Esophagus (tissue), 2 donors: Measurements from ENCODE around the gene PDILT. TPM values are rescaled to one million over a fixed set of nuclear protein-coding genes. Genes with fewer than 3 reads are reported as not detected.

ENCODE experiments used
- H3K27ac ChIP-seq, 2 donors: one replicate each; pipeline ENCODE4 v1.5.1; 2013; ENCODE audit warnings: low read depth in 2 of 2, mild to moderate bottlenecking in 2 of 2, inconsistent platforms in 1 of 2, low read length in 1 of 2, moderate library complexity in 1 of 2
- H3K27me3 ChIP-seq, 2 donors: one replicate each; pipeline ENCODE4 v1.6.1; 2013; ENCODE audit warnings: low read length in 2 of 2, control low read depth in 1 of 2, mild to moderate bottlenecking in 1 of 2; ENCODE audit not compliant: insufficient read depth in 2 of 2, control insufficient read depth in 1 of 2
- H3K36me3 ChIP-seq, 2 donors: one replicate each; pipeline ENCODE4 v1.6.1; 2013; ENCODE audit warnings: low read length in 1 of 2; ENCODE audit not compliant: control insufficient read depth in 2 of 2, insufficient read depth in 2 of 2
- H3K4me1 ChIP-seq, 2 donors: one replicate each; pipeline ENCODE4 v1.6.1; 2013; ENCODE audit warnings: low read length in 1 of 2; ENCODE audit not compliant: control insufficient read depth in 2 of 2, insufficient read depth in 2 of 2
- H3K4me3 ChIP-seq, 2 donors: one replicate each; pipeline ENCODE4 v1.5.1; 2013; ENCODE audit warnings: low read length in 2 of 2, mild to moderate bottlenecking in 2 of 2, low read depth in 1 of 2, moderate library complexity in 1 of 2
- H3K9me3 ChIP-seq, 2 donors: one replicate each; pipeline ENCODE4 v1.6.1; 2013; ENCODE audit warnings: mild to moderate bottlenecking in 2 of 2, low read depth in 1 of 2, low read length in 1 of 2, moderate library complexity in 1 of 2; ENCODE audit not compliant: control insufficient read depth in 2 of 2, insufficient read depth in 1 of 2
- WGBS, 2 donors: extraction: QIAGEN DNeasy Blood & Tissue Kit; methylation state at CpG; one replicate each; pipeline ENCODE4 v1.1.7; 2013; 5-methylcytosine and 5-hydroxymethylcytosine counted together
- polyA plus RNA-seq, 2 donors: library from polyadenylated mRNA; stranded (reverse); fragments of 200-250 nt; gene quantifications; one replicate each; pipeline ENCODE4 v1.2.3, GENCODE V29; 2013
- donor health status: healthy with polysubstance abuse.
- donor health status: Bipolar disorder and iron deficiency.

The PDILT gene
- polyA plus RNA-seq, 2 donors, result 0.10 TPM; not detected in 1

DNA sequence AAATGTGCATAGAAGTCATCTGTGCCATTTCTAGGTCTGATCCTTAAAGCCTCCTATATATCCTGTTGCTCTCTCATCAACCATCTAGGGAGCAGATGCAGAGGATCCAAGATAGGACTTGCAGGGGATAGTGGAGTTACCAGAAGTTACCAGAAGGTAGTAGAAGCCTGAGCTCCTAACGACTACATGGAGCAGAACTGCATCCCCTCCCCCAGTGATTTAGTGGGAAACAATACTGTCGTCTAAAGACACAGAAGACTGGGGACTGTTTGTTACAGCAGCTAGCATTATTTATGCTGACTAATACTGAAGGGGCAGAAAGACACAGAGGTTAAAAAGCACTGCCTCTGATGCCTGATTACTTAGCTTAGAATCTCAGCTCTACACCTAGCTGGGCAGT, 93.0 kb downstream of the PDILT start:
- Histone ChIP-seq H3K36me3 (no peaks in the 10 kb centered on the region), H3K27ac (no peak overlapping the region), H3K4me1 (no peaks in the 10 kb centered on the region), H3K27me3 (no peaks in the 10 kb centered on the region), H3K4me3 (no peak overlapping the region), H3K9me3 (no peaks in the 10 kb centered on the region)
- 59 to 64% methylated on average over 2 of the region's 2 CpGs for WGBS, 2 donors

DNA sequence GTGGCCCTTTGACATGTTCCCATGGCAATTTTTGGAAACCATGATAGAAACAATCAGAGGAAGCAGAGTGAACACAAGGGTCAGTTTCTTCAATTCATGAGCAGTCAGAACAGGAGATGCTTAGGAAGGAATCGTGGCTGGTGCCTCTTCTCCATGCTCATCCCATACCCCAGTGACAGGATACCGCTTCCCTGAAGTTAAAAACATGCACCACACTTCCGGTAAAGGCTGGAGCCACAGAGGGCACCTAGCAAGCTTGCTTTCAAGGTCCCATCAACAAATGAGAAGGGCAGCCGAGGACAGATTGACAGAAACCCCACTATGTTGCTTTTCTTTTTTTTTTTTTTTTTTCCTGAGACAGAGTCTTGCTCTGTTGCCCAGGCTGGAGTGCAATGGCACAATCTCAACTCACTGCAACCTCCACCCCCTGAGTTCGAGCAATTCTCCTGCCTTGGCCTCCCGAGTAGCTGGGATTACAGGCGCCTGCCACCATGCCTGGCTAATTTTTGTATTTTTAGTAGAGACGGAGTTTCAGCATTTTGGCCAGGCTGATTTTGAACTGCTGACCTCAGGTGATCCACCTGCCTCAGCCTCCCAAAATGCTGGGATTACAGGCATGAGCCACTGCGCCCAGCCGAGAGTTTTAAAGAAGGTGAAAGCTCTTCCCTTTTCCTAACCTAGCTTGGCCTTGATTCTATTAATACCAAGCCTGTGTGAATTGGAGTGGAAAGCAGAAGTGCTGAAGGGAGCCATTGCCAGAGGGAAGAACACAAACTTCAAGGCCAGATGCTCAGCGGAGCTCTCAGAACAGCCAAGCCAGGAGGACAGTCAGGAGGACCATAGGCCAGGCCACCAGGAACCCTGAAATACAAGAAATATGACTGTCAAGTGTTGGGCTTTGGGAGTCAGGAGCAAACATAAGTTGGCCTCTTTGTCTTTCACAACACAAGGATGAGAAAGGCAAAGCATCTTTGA, 93.8 kb downstream of the PDILT start:
- no peaks in the 10 kb centered on the region for H3K9me3 ChIP-seq
- no peaks in the 10 kb centered on the region for H3K27me3 ChIP-seq
- 76 to 81% methylated on average over 11 of the region's 11 CpGs for WGBS, 2 donors
- no peak overlapping the region for H3K4me3 ChIP-seq
- H3K36me3 ChIP-seq, result no peaks in the 10 kb centered on the region
- no peak overlapping the region for H3K27ac ChIP-seq
- no peaks in the 10 kb centered on the region for H3K4me1 ChIP-seq

DNA sequence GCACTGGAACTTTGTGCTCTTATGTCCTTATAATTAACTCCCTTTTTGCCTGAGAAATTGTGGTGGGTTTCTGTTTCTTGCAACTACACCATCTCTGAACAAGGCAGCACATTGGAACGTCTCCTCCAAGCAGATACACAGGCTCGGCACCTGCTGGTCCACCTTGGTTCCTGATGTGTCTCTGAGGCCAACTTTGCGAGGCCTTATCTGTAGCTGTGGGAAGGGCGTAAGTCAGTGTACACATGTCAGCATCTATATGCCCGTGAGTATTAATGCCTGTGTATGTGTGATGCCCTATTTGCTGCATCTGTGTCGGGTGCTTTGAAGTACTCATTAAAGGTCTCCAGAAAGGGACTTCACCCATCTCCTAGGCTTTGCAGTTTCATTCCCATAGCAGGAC, 94.8 kb downstream of the PDILT start:
- Histone ChIP-seq H3K27ac (no peak overlapping the region), H3K4me3 (no peak overlapping the region), H3K4me1 (no peaks in the 10 kb centered on the region), H3K27me3 (no peaks in the 10 kb centered on the region), H3K9me3 (no peaks in the 10 kb centered on the region), H3K36me3 (no peaks in the 10 kb centered on the region)
- 80 to 83% methylated on average over 6 of the region's 6 CpGs for WGBS, 2 donors

Other genes starting within 250 kb of the PDILT start
- under 1 TPM; 0.31 to 0.45 TPM for gene GP2, start 77.2 kb downstream of the PDILT start, polyA plus RNA-seq
- gene UMOD, start 52.0 kb downstream of the PDILT start, polyA plus RNA-seq, result not detected
- gene ACSM5, start 4.8 kb upstream of the PDILT start, polyA plus RNA-seq, result under 1 TPM; 0.26 to 0.58 TPM
- not detected for gene ACSM2A, start 46.8 kb upstream of the PDILT start, polyA plus RNA-seq
- gene ACSM2B, start 171.6 kb upstream of the PDILT start, polyA plus RNA-seq, result under 1 TPM; 0.04 to 0.06 TPM